NB4 (cell line): ENCODE results near the gene WIPF1.

Source experiments
- POLR2A ChIP-seq: IDR thresholded peaks from 2 replicates; pipeline ENCODE4 v1.6.1; 2011; ENCODE audit warnings: mild to moderate bottlenecking; ENCODE audit not compliant: insufficient read length; ENCODE audit errors: extremely low read depth
- TF ChIP-seq, protein P1 (sequence below): IDR thresholded peaks from one replicate; pipeline ENCODE4 v1.5.1; 2012; ENCODE audit warnings: low read depth, low read length

- TF ChIP-seq, protein P1, sequence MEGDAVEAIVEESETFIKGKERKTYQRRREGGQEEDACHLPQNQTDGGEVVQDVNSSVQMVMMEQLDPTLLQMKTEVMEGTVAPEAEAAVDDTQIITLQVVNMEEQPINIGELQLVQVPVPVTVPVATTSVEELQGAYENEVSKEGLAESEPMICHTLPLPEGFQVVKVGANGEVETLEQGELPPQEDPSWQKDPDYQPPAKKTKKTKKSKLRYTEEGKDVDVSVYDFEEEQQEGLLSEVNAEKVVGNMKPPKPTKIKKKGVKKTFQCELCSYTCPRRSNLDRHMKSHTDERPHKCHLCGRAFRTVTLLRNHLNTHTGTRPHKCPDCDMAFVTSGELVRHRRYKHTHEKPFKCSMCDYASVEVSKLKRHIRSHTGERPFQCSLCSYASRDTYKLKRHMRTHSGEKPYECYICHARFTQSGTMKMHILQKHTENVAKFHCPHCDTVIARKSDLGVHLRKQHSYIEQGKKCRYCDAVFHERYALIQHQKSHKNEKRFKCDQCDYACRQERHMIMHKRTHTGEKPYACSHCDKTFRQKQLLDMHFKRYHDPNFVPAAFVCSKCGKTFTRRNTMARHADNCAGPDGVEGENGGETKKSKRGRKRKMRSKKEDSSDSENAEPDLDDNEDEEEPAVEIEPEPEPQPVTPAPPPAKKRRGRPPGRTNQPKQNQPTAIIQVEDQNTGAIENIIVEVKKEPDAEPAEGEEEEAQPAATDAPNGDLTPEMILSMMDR, result no peak
- no peak for TF ChIP-seq POLR2A
Measured at GRCh38 chr2:174518395-174518794, 79.2 kb downstream of the WIPF1 start.
